Astrocyte (in vitro differentiated cells and primary cell): Measurements from ENCODE around the gene TAL2. TPM values are rescaled to one million over a fixed set of nuclear protein-coding genes. Genes with fewer than 3 reads are reported as not detected.

Experiments
- DNase-seq: peaks from one replicate; pipeline ENCODE4 v3.0.0-alpha.2; 2010; ENCODE audit warnings: low read depth
- FAIRE-seq: peaks from 2 replicates; lab custom pipeline; 2011; peaks lifted over from hg19 to GRCh38; lab: Jason Lieb, UNC
- H2AFZ ChIP-seq: 2 replicates; pipeline ENCODE4 v1.6.0; 2012; ENCODE audit warnings: low read depth, low read length, inconsistent platforms
- H3K27ac ChIP-seq: 2 replicates; pipeline ENCODE4 v1.5.1; 2011; ENCODE audit warnings: low read depth, low read length, inconsistent platforms
- H3K27me3 ChIP-seq: 2 replicates; pipeline ENCODE4 v1.6.0; 2011; ENCODE audit warnings: low read length, inconsistent platforms; ENCODE audit not compliant: insufficient read depth
- H3K36me3 ChIP-seq: 2 replicates; pipeline ENCODE4 v1.5.1; 2011; ENCODE audit warnings: low read length, inconsistent platforms; ENCODE audit not compliant: insufficient read depth
- H3K4me1 ChIP-seq: 2 replicates; pipeline ENCODE4 v1.5.1; 2011; ENCODE audit warnings: low read length, inconsistent platforms; ENCODE audit not compliant: insufficient read depth
- H3K4me2 ChIP-seq: 2 replicates; pipeline ENCODE4 v1.6.0; 2012; ENCODE audit warnings: low read length, inconsistent platforms
- H3K4me3 ChIP-seq: 2 replicates; pipeline ENCODE4 v1.5.1; 2011; ENCODE audit warnings: low read depth, mild to moderate bottlenecking, low read length, inconsistent platforms; ENCODE audit not compliant: insufficient read depth
- H3K79me2 ChIP-seq: 2 replicates; pipeline ENCODE4 v1.6.0; 2012; ENCODE audit warnings: mild to moderate bottlenecking, low read length, inconsistent platforms; ENCODE audit not compliant: insufficient read depth
- H3K9ac ChIP-seq: 2 replicates; pipeline ENCODE4 v1.6.0; 2012; ENCODE audit warnings: mild to moderate bottlenecking, low read length, inconsistent platforms
- H3K9me3 ChIP-seq: 2 replicates; pipeline ENCODE4 v1.5.1; 2012; ENCODE audit warnings: low read depth, mild to moderate bottlenecking, low read length, inconsistent platforms; ENCODE audit not compliant: insufficient read depth
- H4K20me1 ChIP-seq: 2 replicates; pipeline ENCODE4 v1.6.0; 2012; ENCODE audit warnings: low read length, inconsistent platforms; ENCODE audit not compliant: insufficient read depth
- H3K27ac Mint-ChIP-seq: one replicate; pipeline ENCODE4 v1.8.0; 2021; ENCODE audit warnings: mild to moderate bottlenecking, mixed read lengths; ENCODE audit not compliant: unreplicated experiment
- H3K27me3 Mint-ChIP-seq: one replicate; pipeline ENCODE4 v1.8.0; 2021; ENCODE audit warnings: low read depth, mixed read lengths; ENCODE audit not compliant: unreplicated experiment
- H3K36me3 Mint-ChIP-seq: one replicate; pipeline ENCODE4 v1.8.0; 2021; ENCODE audit warnings: low read depth, mixed read lengths; ENCODE audit not compliant: unreplicated experiment
- H3K4me1 Mint-ChIP-seq: one replicate; pipeline ENCODE4 v1.8.0; 2021; ENCODE audit warnings: low read depth, mixed read lengths; ENCODE audit not compliant: unreplicated experiment
- H3K4me3 Mint-ChIP-seq: one replicate; pipeline ENCODE4 v1.8.0; 2021; ENCODE audit warnings: mild to moderate bottlenecking, moderate library complexity, mixed read lengths; ENCODE audit not compliant: unreplicated experiment
- H3K9me3 Mint-ChIP-seq: one replicate; pipeline ENCODE4 v1.8.0; 2021; ENCODE audit warnings: mild to moderate bottlenecking, mixed read lengths; ENCODE audit not compliant: unreplicated experiment
- EZH2 ChIP-seq: IDR thresholded peaks from 2 replicates; pipeline ENCODE4 v1.6.1; 2012; ENCODE audit warnings: mild to moderate bottlenecking, low read length, inconsistent platforms; ENCODE audit not compliant: insufficient read depth
- total RNA-seq: library from RNA; stranded (reverse); gene quantifications from 2 replicates; pipeline ENCODE4 v1.2.1, GENCODE V29; 2021
- TF ChIP-seq, protein P1 (sequence below): IDR thresholded peaks from 2 replicates; pipeline ENCODE4 v1.5.1; 2011; ENCODE audit warnings: low read depth, mild to moderate bottlenecking, inconsistent platforms, low read length, moderate library complexity; ENCODE audit not compliant: insufficient read depth

Gene TAL2
- total RNA-seq, 1 donor from 2014 or later, result not detected

GRCh38 chr9:105696219-105696793 is 34.0 kb downstream of the TAL2 start:
- FAIRE-seq, result no peak
- no peak overlapping the region for H3K4me3 Mint-ChIP-seq
- no peak for DNase-seq
- H3K27me3 Mint-ChIP-seq, result peaks cover 8% of the 10 kb centered on the region
- H3K4me1 Mint-ChIP-seq, result peaks cover 16% of the 10 kb centered on the region
- Histone ChIP-seq H3K27me3 (peaks cover 21% of the 10 kb centered on the region), H3K79me2 (no peaks in the 10 kb centered on the region), H3K27ac (no peak overlapping the region), H3K9me3 (no peaks in the 10 kb centered on the region), H3K4me3 (no peak overlapping the region), H2AFZ (no peak overlapping the region), H3K9ac (no peak overlapping the region), H4K20me1 (no peaks in the 10 kb centered on the region), H3K4me2 (no peak overlapping the region), H3K4me1 (peaks cover 10% of the 10 kb centered on the region), H3K36me3 (no peaks in the 10 kb centered on the region)
- H3K9me3 Mint-ChIP-seq, result no peaks in the 10 kb centered on the region
- H3K36me3 Mint-ChIP-seq, result no peaks in the 10 kb centered on the region
- TF ChIP-seq, protein P1, sequence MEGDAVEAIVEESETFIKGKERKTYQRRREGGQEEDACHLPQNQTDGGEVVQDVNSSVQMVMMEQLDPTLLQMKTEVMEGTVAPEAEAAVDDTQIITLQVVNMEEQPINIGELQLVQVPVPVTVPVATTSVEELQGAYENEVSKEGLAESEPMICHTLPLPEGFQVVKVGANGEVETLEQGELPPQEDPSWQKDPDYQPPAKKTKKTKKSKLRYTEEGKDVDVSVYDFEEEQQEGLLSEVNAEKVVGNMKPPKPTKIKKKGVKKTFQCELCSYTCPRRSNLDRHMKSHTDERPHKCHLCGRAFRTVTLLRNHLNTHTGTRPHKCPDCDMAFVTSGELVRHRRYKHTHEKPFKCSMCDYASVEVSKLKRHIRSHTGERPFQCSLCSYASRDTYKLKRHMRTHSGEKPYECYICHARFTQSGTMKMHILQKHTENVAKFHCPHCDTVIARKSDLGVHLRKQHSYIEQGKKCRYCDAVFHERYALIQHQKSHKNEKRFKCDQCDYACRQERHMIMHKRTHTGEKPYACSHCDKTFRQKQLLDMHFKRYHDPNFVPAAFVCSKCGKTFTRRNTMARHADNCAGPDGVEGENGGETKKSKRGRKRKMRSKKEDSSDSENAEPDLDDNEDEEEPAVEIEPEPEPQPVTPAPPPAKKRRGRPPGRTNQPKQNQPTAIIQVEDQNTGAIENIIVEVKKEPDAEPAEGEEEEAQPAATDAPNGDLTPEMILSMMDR, result no peak
- no peak for TF ChIP-seq EZH2
- no peak overlapping the region for H3K27ac Mint-ChIP-seq

GRCh38 chr9:105697871-105698270 is 35.6 kb downstream of the TAL2 start:
- H3K27ac Mint-ChIP-seq, result peak overlapping the region; percentile 13
- H3K27me3 Mint-ChIP-seq, result peaks cover 6% of the 10 kb centered on the region
- Histone ChIP-seq H3K79me2 (no peaks in the 10 kb centered on the region), H3K36me3 (no peaks in the 10 kb centered on the region), H3K9me3 (no peaks in the 10 kb centered on the region), H3K4me2 (no peak overlapping the region), H3K27ac (no peak overlapping the region), H3K9ac (no peak overlapping the region), H3K27me3 (peaks cover 11% of the 10 kb centered on the region), H3K4me3 (no peak overlapping the region), H2AFZ (no peak overlapping the region), H3K4me1 (peaks cover 10% of the 10 kb centered on the region), H4K20me1 (no peaks in the 10 kb centered on the region)
- H3K9me3 Mint-ChIP-seq, result no peaks in the 10 kb centered on the region
- H3K4me3 Mint-ChIP-seq, result no peak overlapping the region
- DNase-seq, result no peak
- FAIRE-seq, result no peak
- TF ChIP-seq EZH2, result no peak
- TF ChIP-seq, protein P1, result no peak
- no peaks in the 10 kb centered on the region for H3K36me3 Mint-ChIP-seq
- H3K4me1 Mint-ChIP-seq, result peaks cover 16% of the 10 kb centered on the region

- H3K4me1 Mint-ChIP-seq, result peaks cover 16% of the 10 kb centered on the region
- no peaks in the 10 kb centered on the region for H3K9me3 Mint-ChIP-seq
- no peaks in the 10 kb centered on the region for H3K36me3 Mint-ChIP-seq
- no peaks in the 10 kb centered on the region for H4K20me1 ChIP-seq
- H3K4me3 ChIP-seq, result no peak overlapping the region
- no peak overlapping the region for H3K27ac ChIP-seq
- H3K36me3 ChIP-seq, result no peaks in the 10 kb centered on the region
- no peak overlapping the region for H3K9ac ChIP-seq
- no peak for TF ChIP-seq EZH2
- TF ChIP-seq, protein P1, result no peak
- no peaks in the 10 kb centered on the region for H3K79me2 ChIP-seq
- H3K4me2 ChIP-seq, result no peak overlapping the region
- H3K27me3 ChIP-seq, result peaks cover 5% of the 10 kb centered on the region
- H2AFZ ChIP-seq, result no peak overlapping the region
- peaks cover 5% of the 10 kb centered on the region for H3K27me3 Mint-ChIP-seq
- DNase-seq, result no peak
- no peaks in the 10 kb centered on the region for H3K9me3 ChIP-seq
- H3K4me3 Mint-ChIP-seq, result no peak overlapping the region
- peaks cover 10% of the 10 kb centered on the region for H3K4me1 ChIP-seq
- H3K27ac Mint-ChIP-seq, result peak overlapping the region; percentile 13
- no peak for FAIRE-seq
Observed at GRCh38 chr9:105698348-105698870, 36.2 kb downstream of the TAL2 start.
